Sigmoid colon (tissue), 4 donors: ENCODE measurements around the gene DTX3L.

Source experiments
- CTCF ChIP-seq, 4 experiments: fragments of 450-650 bp in 3 of 4; fragments of 200-600 bp in 1 of 4; IDR thresholded peaks; one replicate each; pipeline ENCODE4 v1.5.1; 2016 to 2019; ENCODE audit warnings: antibody characterized with exemption in 4 of 4, mild to moderate bottlenecking in 3 of 4, moderate library complexity in 2 of 4
- EP300 ChIP-seq, 4 donors: sonication (generic); formaldehyde crosslinking; IDR thresholded peaks; one replicate each; pipeline ENCODE4 v1.6.1; 2017; ENCODE audit warnings: antibody characterized with exemption in 4 of 4
- POLR2AphosphoS5 ChIP-seq, 4 donors: sonication (generic); formaldehyde crosslinking; IDR thresholded peaks; one replicate each; pipeline ENCODE4 v1.6.1; 2017; ENCODE audit warnings: antibody characterized with exemption in 4 of 4

GRCh38 chr3:122598151-122598550 is 34.0 kb downstream of the DTX3L start:
- no peak for TF ChIP-seq EP300 (IDR thresholded peaks at IDR 0.05)
- no peak for TF ChIP-seq CTCF (IDR thresholded peaks at IDR 0.05)
- no peak for TF ChIP-seq POLR2AphosphoS5 (IDR thresholded peaks at IDR 0.05)
